NCI-H524 treated with DMSO at 0.1 percent for 48 hours (cell line): ENCODE data around the gene PCED1B.

ENCODE experiments used
- DNase-seq: peaks from one replicate; lab custom pipeline; 2025; lab: John Stamatoyannopoulos, UW

PCED1B gene

GRCh38 chr12:47122602-47123001 is 43.2 kb downstream of the PCED1B start:
- DNase-seq = no peak

- DNase-seq = no peak
These were observed 44.3 kb downstream of the PCED1B start for GRCh38 chr12:47123730-47124129.

- DNase-seq = no peak
These were observed 45.0 kb downstream of the PCED1B start for GRCh38 chr12:47124451-47124850.

DNA sequence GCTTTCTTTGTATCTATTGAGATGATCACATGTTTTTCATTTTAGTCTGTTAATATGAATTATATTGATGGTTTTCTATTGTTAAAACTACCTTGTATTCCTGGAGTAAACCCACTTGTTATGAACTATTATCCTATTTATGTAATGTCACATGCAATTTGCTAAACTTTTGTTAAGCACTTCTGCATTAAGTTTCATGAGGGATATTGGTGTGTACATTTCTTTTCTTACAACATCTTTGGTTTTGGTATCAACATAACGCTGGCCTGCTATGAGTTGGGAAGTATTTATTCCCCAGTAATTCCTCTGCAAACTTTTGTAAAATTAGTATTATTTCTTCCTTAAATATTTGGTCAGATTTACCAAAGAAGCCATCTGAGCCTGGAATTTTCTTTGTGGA is 46.8 kb downstream of the PCED1B start:
- DNase-seq = no peak

DNA sequence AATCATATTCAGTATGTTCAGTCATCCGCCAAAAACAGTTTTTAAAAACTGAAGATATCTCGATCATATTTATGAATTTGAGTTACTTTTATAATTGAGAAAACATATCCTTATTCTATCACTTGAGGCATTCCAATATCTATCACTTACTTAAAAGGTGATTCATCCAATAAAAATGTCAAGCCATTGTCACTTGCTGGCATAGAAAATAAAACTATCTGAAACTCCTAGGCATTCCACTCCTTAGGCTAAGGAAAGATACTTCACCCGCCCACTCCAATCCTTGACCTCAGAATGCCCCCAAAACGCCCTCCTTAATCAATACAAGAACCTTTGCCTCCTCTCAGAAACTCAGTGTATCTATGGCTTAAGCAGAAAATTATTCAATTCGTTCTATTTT is 51.6 kb downstream of the PCED1B start:
- no peak for DNase-seq

DNA sequence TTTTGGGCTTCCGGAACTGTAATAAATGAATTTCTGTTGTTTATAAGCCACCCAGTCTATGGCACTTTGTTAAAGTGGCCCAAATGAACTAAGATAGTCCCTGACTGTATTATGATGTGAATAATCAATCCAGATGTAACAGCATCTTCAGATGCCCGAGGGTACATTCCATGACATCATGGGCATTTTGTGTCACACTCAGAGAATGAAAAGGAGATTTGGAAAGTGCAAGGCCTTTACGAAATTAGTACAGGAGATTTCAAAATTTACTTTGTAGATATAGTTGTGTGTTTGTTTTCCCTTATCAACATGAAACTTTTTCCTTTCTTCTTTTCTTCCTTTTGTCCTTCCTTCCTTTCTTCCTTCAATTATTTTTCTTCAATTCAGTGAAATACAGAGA is 54.6 kb downstream of the PCED1B start:
- no peak for DNase-seq

GRCh38 chr12:47135578-47135977 is 56.2 kb downstream of the PCED1B start:
- no peak for DNase-seq

- no peak for DNase-seq
These were observed 59.7 kb downstream of the PCED1B start for GRCh38 chr12:47139000-47139681.

DNA sequence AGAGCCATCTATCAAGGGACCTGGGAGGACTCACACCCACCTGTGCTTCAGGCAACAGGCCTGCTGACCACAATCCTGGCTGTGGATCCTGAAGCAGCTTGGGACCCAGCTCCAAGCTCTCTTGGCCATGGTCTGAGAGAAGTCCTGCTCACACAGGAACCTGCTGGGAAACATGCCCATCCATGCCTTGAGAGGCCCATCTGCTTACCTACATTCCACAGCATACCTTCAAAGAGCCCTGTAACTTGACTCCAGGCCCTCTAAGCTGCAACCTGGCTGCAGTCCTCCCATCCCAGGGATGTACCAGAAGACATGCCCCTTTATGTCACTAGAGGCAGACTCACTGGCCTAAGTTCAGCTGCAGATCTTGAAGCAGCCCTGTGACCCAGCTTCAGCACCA is 62.0 kb downstream of the PCED1B start:
- no peak for DNase-seq

- no peak for DNase-seq
These were observed 65.3 kb downstream of the PCED1B start for GRCh38 chr12:47144769-47145168.

DNA sequence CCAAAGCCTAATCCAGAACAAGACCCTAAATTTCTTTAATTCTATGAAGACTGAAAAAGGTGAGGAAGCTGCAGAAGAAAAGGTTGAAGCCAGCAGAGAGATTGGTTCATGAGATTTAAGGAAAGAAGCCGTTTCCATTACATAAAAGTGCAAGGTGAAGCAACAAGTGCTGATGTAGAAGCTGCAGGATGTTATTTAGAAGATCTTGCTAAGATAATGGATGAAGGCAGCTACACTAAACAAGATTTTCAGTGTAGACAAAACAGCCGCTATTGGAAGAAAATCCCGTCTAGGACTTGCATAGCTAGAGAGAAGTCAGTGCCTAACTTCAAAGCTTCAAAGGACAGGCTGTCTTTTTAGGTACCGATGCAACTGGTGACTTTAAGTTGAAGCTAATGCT is 65.8 kb downstream of the PCED1B start:
- no peak for DNase-seq

- DNase-seq = no peak
These were observed 68.3 kb downstream of the PCED1B start for GRCh38 chr12:47147739-47148138.

DNA sequence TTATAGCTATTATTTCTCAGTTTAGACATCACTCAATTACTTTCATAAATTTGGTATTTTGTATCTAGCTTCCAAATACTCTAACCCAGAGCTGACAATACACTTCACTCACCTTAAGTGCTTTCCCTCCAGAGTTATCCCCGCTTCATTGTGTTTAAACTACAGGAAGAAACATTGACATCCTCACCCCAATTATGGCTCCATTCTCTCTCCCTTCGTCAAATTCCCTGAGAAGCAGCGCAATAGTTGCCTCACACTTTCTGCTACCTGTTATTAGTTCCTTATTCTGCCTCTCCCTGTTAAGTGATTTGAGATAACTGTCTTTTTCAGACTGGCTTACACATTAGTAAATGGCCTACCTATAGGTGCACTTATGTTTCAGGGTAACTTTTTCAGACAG is 69.7 kb downstream of the PCED1B start:
- DNase-seq = no peak

DNA sequence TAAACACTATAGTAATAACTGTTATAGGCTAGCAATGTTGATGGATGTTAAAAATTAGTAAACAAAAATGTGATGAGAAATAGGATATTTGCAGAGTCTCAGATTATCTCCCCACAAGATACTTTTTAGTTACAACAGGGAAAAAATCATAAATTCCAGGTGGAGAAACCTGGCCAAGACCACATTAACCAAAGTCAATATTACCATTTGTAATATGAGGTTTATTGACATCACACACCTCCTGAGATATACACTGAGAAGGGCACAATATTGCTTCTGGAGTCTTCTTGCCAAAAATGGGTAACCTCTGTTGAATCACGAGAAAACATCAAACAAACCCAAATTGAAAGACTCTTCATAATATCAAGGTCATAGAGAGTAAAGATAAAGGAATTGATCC is 72.7 kb downstream of the PCED1B start:
- no peak for DNase-seq

- DNase-seq = no peak
These were observed 76.2 kb downstream of the PCED1B start for GRCh38 chr12:47155457-47156166.

DNA sequence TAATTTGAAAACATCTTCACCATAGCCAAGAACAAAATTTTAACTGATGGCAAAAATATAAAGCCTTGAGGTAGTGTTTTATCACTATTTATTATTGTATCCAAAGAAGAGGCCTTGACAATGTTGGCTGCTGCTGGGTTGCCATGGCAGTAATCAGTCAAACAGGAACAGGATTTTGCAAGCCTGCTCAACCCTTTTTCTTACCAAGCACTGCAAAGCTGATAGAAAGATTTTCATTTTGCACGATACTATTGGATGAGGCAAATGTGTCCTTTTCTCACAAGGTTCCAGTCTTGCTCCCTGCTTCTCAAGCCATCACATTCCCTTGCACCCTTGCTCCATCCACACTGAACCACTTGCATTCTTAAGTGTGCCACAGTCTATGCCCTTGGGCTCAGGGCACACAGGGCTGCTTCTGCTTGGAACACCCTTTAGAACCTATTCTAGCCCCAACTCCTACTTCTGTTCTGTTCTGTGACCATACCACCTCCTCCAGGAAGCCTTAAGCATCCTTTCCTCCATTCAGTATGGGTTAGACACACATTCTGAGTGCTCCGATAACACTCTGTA is 76.8 kb downstream of the PCED1B start:
- DNase-seq = no peak

- DNase-seq = no peak
These were observed 79.4 kb downstream of the PCED1B start for GRCh38 chr12:47158792-47159191.

DNA sequence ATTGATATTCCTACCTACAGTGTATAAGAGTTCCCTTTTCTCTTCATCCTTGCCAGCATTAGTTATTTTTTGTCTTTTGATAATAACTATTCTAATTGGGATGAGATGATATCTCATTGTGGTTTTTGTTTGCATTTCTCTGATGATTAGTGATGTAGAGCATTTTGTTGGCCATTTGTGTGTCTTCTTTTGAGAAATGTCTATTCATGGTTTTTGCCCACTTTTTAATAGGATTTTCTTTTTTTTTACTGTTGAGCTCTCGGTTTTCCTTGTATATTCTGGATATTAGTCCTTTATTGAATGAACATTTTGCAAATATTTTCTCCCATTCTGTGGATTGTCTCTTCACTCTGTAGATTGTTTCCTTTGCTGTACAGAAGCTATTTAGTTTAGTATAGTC is 79.9 kb downstream of the PCED1B start:
- DNase-seq = no peak

DNA sequence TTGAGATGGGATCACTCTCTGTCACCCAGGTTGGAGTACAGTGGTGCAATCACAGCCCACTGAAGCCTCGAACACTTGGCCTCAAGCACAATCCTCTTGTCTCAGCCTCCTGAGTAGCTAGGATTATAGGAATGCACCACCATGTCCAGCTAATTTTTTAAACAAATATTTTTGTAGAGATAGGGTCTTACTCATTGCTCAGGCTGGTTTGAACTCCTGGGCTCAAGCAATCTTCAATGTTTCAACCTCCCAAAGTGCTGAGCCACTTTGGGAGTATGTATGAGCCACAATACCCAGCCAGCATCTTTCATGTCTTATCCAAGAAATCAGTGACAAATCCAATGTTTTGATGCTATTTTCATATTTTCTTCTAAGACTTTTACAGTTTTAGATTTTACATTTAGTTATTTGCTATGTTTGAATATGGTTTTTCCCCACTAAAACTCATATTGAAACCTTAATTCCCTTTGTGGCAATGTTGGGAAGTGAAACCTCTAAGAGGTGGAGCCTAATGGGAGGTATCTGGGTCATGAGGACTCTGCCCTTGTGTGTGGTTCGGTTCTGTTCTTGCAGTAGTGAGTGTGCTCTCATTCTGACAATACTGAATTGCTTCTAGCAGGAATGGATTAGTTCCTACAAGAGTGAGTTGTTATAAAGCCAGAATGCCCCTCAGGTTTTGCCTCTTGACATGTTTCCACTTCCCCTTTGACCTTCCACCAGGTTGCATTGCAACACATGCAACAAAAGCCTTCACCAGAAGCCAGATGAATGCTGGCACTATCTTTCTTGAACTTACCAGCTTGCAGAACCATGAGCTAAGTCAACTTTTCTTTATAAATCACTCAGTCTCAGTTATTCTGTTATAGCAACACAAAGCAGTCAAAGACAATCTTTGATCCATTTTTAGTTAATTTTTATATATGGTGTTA is 81.2 kb downstream of the PCED1B start:
- no peak for DNase-seq

GRCh38 chr12:47164116-47164515 is 84.7 kb downstream of the PCED1B start:
- no peak for DNase-seq

- DNase-seq = no peak
These were observed 85.5 kb downstream of the PCED1B start for GRCh38 chr12:47164724-47165439.

DNA sequence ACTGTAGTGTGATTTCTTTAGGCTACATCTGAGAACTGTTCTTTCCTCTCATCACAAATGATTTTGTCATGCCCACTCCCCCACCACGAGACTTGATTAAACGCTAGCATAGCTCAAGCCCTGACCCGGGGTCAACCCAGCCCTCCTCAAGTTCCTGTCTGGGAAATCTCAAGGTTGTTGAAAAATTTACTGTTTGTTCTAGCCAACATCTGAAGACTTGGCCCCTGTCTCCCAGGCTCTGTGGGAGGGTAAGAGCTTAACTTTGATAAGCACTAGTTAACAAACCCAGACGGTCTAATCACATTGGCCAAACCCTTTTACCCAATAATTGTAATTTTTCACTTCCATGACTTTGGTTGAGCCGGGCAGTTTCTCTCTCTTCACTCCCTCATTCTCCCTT is 86.5 kb downstream of the PCED1B start:
- no peak for DNase-seq
